ENCODE measurements around the gene PLAAT3.

GRCh38 chr11:63621071-63621470 is 6.8 kb upstream of the PLAAT3 start:
- TF ChIP-seq CTCF (IDR thresholded peaks at IDR 0.05) = no peak
- no peak for TF ChIP-seq POLR2A (IDR thresholded peaks at IDR 0.05)

All from right lobe of liver (tissue), 4 donors.